Neural progenitor cell (in vitro differentiated cells): Measurements from ENCODE around the gene THRB. TPM values are rescaled to one million over a fixed set of nuclear protein-coding genes. Genes with fewer than 3 reads are reported as not detected.

Source experiments
- DNase-seq: peaks from one replicate; pipeline ENCODE4 v3.0.0-alpha.2; 2016; ENCODE audit warnings: low spot score
- H2AFZ ChIP-seq: fragments of 200-600 bp; sonication (generic); replicated peaks from 2 replicates; pipeline ENCODE4 v1.6.1; 2016; ENCODE audit warnings: antibody characterized with exemption
- H3F3A ChIP-seq: fragments of 200-600 bp; sonication (generic); 2 replicates; pipeline ENCODE4 v1.6.1; 2016; ENCODE audit warnings: antibody characterized with exemption, low read depth
- H3K27ac ChIP-seq: fragments of 200-600 bp; sonication (generic); 2 replicates; pipeline ENCODE4 v1.5.1; 2016; ENCODE audit warnings: mild to moderate bottlenecking
- H3K27me3 ChIP-seq: fragments of 200-600 bp; sonication (generic); 2 replicates; pipeline ENCODE4 v1.6.1; 2016; ENCODE audit warnings: mild to moderate bottlenecking, moderate library complexity
- H3K36me3 ChIP-seq: fragments of 200-600 bp; sonication (generic); 2 replicates; pipeline ENCODE4 v1.5.1; 2016
- H3K4me1 ChIP-seq: fragments of 200-600 bp; sonication (generic); 2 replicates; pipeline ENCODE4 v1.6.1; 2016; ENCODE audit warnings: mixed run types
- H3K4me2 ChIP-seq: fragments of 200-600 bp; sonication (generic); 2 replicates; pipeline ENCODE4 v1.6.1; 2016
- H3K4me3 ChIP-seq: fragments of 200-600 bp; sonication (generic); 2 replicates; pipeline ENCODE4 v1.5.1; 2016
- H3K79me2 ChIP-seq: fragments of 200-600 bp; sonication (generic); 2 replicates; pipeline ENCODE4 v1.6.1; 2016; ENCODE audit warnings: low read depth
- H3K9ac ChIP-seq: fragments of 200-600 bp; sonication (generic); 2 replicates; pipeline ENCODE4 v1.6.1; 2016
- H3K9me3 ChIP-seq: fragments of 200-600 bp; sonication (generic); 2 replicates; pipeline ENCODE4 v1.5.1; 2016; ENCODE audit warnings: low read depth
- H4K20me1 ChIP-seq: fragments of 200-600 bp; sonication (generic); 2 replicates; pipeline ENCODE4 v1.6.1; 2016; ENCODE audit warnings: low read depth
- H3K27ac Mint-ChIP-seq: 3 replicates; pipeline ENCODE4 v1.8.0; 2021; ENCODE audit warnings: mixed read lengths
- H3K27me3 Mint-ChIP-seq: 2 replicates; pipeline ENCODE4 v1.8.0; 2022; ENCODE audit warnings: low read depth, mild to moderate bottlenecking, inconsistent platforms, moderate library complexity, mixed read lengths; ENCODE audit not compliant: insufficient read depth
- H3K36me3 Mint-ChIP-seq: 3 replicates; pipeline ENCODE4 v1.8.0; 2021; ENCODE audit warnings: mixed read lengths
- H3K4me1 Mint-ChIP-seq: 3 replicates; pipeline ENCODE4 v1.8.0; 2021; ENCODE audit warnings: mixed read lengths
- H3K4me3 Mint-ChIP-seq: 3 replicates; pipeline ENCODE4 v1.8.0; 2021; ENCODE audit warnings: mild to moderate bottlenecking, moderate library complexity, mixed read lengths
- H3K9me3 Mint-ChIP-seq: 3 replicates; pipeline ENCODE4 v1.8.0; 2020; ENCODE audit warnings: mixed read lengths
- CTCF ChIP-seq: fragments of 200-600 bp; sonication (generic); IDR thresholded peaks from 2 replicates; pipeline ENCODE4 v1.5.1; 2017; ENCODE audit warnings: antibody characterized with exemption, mild to moderate bottlenecking
- EZH2 ChIP-seq: fragments of 200-600 bp; sonication (generic); IDR thresholded peaks from 2 replicates; pipeline ENCODE4 v1.6.1; 2017; ENCODE audit warnings: antibody characterized with exemption, mild to moderate bottlenecking, moderate library complexity
- EZH2phosphoT487 ChIP-seq: fragments of 200-600 bp; sonication (generic); IDR thresholded peaks from 2 replicates; pipeline ENCODE4 v1.6.1; 2017; ENCODE audit warnings: antibody characterized with exemption
- total RNA-seq: library from RNA; depleted of rRNA; stranded (reverse); fragments of >200 nt; gene quantifications from 2 replicates; pipeline ENCODE4 v1.2.3, GENCODE V29; 2015; ENCODE audit warnings: low replicate concordance

Gene THRB
- total RNA-seq, 1 donor from 2014 or later = 1.2 TPM

DNA sequence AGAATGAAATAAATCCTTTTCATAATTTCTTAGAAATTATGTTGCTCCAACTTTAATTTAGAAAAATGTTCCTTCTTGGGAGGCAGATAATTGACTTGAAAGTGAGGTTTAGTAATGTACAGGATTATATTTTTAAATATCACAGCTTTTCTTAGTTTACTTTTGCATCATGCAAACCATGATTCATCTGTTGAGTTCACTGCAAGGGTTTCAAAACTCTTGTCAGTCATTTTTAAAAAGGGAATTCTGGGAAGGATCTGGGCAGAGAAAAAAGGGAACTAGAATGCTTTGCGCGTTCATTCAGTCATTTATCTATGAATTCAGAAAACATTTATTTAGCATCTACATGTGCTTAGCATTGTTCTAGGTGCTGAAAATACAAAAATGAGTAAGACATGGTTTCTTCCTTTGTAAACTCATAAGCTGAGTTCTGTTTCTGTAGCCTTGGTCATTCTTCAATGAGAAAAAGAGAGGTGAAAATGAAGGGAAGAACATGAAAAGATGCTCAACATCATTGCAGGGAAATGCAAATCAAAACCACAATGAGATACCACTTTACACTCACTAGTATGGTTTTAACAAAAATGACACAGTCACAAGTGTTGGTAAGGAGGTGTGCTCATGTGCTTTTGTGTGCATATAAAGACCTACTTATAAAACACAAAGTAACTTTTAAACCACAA, 340.5 kb downstream of the THRB start:
- H3K27me3 ChIP-seq = no peaks in the 10 kb centered on the region

GRCh38 chr3:24151594-24151993, 343.1 kb downstream of the THRB start:
- H3K4me1 Mint-ChIP-seq = no peaks in the 10 kb centered on the region
- no peaks in the 10 kb centered on the region for H3K9me3 Mint-ChIP-seq
- H3K27me3 Mint-ChIP-seq = no peaks in the 10 kb centered on the region
- DNase-seq = no peak
- no peaks in the 10 kb centered on the region for H4K20me1 ChIP-seq
- no peak overlapping the region for H3K27ac Mint-ChIP-seq
- no peak overlapping the region for H3K4me2 ChIP-seq
- H3F3A ChIP-seq = no peaks in the 10 kb centered on the region
- no peak overlapping the region for H2AFZ ChIP-seq
- H3K4me3 Mint-ChIP-seq = no peak overlapping the region
- H3K27me3 ChIP-seq = no peaks in the 10 kb centered on the region
- H3K4me1 ChIP-seq = peaks cover under 1% of the 10 kb centered on the region
- H3K4me3 ChIP-seq = no peak overlapping the region
- TF ChIP-seq EZH2 (no peak), CTCF (no peak), EZH2phosphoT487 (no peak)
- H3K36me3 Mint-ChIP-seq = no peaks in the 10 kb centered on the region
- no peak overlapping the region for H3K9ac ChIP-seq
- no peaks in the 10 kb centered on the region for H3K79me2 ChIP-seq
- no peak overlapping the region for H3K27ac ChIP-seq
- no peaks in the 10 kb centered on the region for H3K36me3 ChIP-seq
- H3K9me3 ChIP-seq = no peaks in the 10 kb centered on the region

More for the DNA sequence above, 340.5 kb downstream of the THRB start:
- no peak for DNase-seq
- Histone ChIP-seq H3K4me2 (no peak overlapping the region), H3K36me3 (no peaks in the 10 kb centered on the region), H3K27ac (no peak overlapping the region), H3K9ac (no peak overlapping the region), H3K4me1 (peaks cover 7% of the 10 kb centered on the region), H2AFZ (no peak overlapping the region), H3K79me2 (no peaks in the 10 kb centered on the region), H3K9me3 (no peaks in the 10 kb centered on the region), H3F3A (no peaks in the 10 kb centered on the region), H4K20me1 (no peaks in the 10 kb centered on the region), H3K4me3 (no peak overlapping the region)
- H3K27me3 Mint-ChIP-seq = no peaks in the 10 kb centered on the region
- no peaks in the 10 kb centered on the region for H3K4me1 Mint-ChIP-seq
- TF ChIP-seq EZH2 (no peak), EZH2phosphoT487 (no peak), CTCF (no peak)
- H3K9me3 Mint-ChIP-seq = no peaks in the 10 kb centered on the region
- no peak overlapping the region for H3K27ac Mint-ChIP-seq
- no peak overlapping the region for H3K4me3 Mint-ChIP-seq
- H3K36me3 Mint-ChIP-seq = no peaks in the 10 kb centered on the region

DNA sequence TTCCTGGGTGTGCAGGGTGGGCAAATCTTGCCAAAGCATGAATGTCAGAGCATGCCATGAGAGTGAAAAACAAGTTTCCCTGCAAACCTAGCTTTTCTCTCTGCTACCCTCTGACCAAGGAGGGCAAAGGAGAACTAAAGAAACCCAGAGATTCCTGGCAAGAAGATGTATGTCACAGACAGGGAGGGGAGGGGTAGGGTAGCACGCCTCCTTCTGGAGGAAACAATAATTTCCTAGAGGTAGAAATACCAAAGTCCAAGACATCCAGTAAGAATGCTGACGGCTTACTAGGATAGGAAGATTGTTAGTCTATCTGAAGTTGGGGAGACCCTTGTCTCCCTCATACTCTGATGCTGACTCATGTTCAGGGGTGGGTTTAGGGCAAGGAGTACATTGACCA, 345.6 kb downstream of the THRB start:
- no peak overlapping the region for H3K9ac ChIP-seq
- H3K4me1 ChIP-seq = no peaks in the 10 kb centered on the region
- no peaks in the 10 kb centered on the region for H4K20me1 ChIP-seq
- no peaks in the 10 kb centered on the region for H3F3A ChIP-seq
- no peak overlapping the region for H3K4me3 ChIP-seq
- Mint-ChIP-seq H3K27me3 (no peaks in the 10 kb centered on the region), H3K4me3 (no peak overlapping the region), H3K4me1 (no peaks in the 10 kb centered on the region), H3K36me3 (no peaks in the 10 kb centered on the region), H3K27ac (no peak overlapping the region), H3K9me3 (no peaks in the 10 kb centered on the region)
- H3K9me3 ChIP-seq = no peaks in the 10 kb centered on the region
- no peaks in the 10 kb centered on the region for H3K79me2 ChIP-seq
- H3K36me3 ChIP-seq = no peaks in the 10 kb centered on the region
- DNase-seq = peak; percentile 44
- H2AFZ ChIP-seq = no peak overlapping the region
- H3K4me2 ChIP-seq = no peak overlapping the region
- TF ChIP-seq EZH2phosphoT487 (no peak), CTCF (peak; percentile 63)
- H3K27me3 ChIP-seq = no peaks in the 10 kb centered on the region
- no peak overlapping the region for H3K27ac ChIP-seq
